ENCODE results near the gene RSPH9. TPM values are rescaled to one million over a fixed set of nuclear protein-coding genes. Genes with fewer than 3 reads are reported as not detected.

RSPH9 gene
- total and polyA plus RNA-seq, 2 experiments from 2014 or later = 0.10 to 0.39 TPM

- Histone ChIP-seq H3K27ac (ENCODE audit: low read depth) (no peak overlapping the region), H3K79me2 (replicated peaks; ENCODE audit: insufficient read depth) (peaks cover under 1% of the 10 kb centered on the region), H3K9me2 (ENCODE audit: insufficient read depth) (no peaks in the 10 kb centered on the region), H3F3A (replicated peaks; ENCODE audit: low read depth) (0 out of 2 replicates have a peak, but pooled peaks cover 7% of the 10 kb centered on the region), H2AFZ (no peak overlapping the region), H3K4me2 (no peak overlapping the region), H3K36me3 (ENCODE audit: insufficient read depth) (peaks cover 8% of the 10 kb centered on the region; the same call in 1 of the 2 replicates), H3K27me3 (ENCODE audit: insufficient read depth) (no peaks in the 10 kb centered on the region), H3K4me1 (ENCODE audit: insufficient read depth) (peaks cover 4% of the 10 kb centered on the region; the same call in 1 of the 2 replicates), H4K20me1 (replicated peaks; ENCODE audit: insufficient read depth) (peaks cover 3% of the 10 kb centered on the region), H3K4me3 (no peak overlapping the region)
- H3K27ac Mint-ChIP-seq = no peak overlapping the region
- ATAC-seq = no peak
- peaks cover 2% of the 10 kb centered on the region for H3K4me1 Mint-ChIP-seq
- H3K27me3 Mint-ChIP-seq (ENCODE audit: insufficient read depth, low read depth, poor library complexity) = peaks cover 2% of the 10 kb centered on the region
- TF ChIP-seq EZH2phosphoT487 (IDR thresholded peaks at IDR 0.05; ENCODE audit: unreplicated experiment) (no peak), ZNF462 (CRISPR knock-in tag; IDR thresholded peaks at IDR 0.05) (no peak), REST (IDR thresholded peaks at IDR 0.05; ENCODE audit: unreplicated experiment) (no peak)
- no peak for DNase-seq (ENCODE audit: low spot score)
- no peak overlapping the region for H3K4me3 Mint-ChIP-seq
- no peaks in the 10 kb centered on the region for H3K9me3 Mint-ChIP-seq
- peaks cover 53% of the 10 kb centered on the region for H3K36me3 Mint-ChIP-seq (ENCODE audit: low read depth)
These were observed 30.1 kb downstream of the RSPH9 start for GRCh38 chr6:43674921-43675320.

Data from GM23338 (cell line).